Measurements from ENCODE around the gene USP17L5. TPM values are rescaled to one million over a fixed set of nuclear protein-coding genes. Genes with fewer than 3 reads are reported as not detected.

Gene USP17L5, protein sequence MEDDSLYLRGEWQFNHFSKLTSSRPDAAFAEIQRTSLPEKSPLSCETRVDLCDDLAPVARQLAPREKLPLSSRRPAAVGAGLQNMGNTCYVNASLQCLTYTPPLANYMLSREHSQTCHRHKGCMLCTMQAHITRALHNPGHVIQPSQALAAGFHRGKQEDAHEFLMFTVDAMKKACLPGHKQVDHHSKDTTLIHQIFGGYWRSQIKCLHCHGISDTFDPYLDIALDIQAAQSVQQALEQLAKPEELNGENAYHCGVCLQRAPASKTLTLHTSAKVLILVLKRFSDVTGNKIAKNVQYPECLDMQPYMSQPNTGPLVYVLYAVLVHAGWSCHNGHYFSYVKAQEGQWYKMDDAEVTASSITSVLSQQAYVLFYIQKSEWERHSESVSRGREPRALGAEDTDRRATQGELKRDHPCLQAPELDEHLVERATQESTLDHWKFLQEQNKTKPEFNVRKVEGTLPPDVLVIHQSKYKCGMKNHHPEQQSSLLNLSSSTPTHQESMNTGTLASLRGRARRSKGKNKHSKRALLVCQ
- total RNA-seq (ENCODE audit: low replicate concordance) = not detected in 2 replicates

DNA sequence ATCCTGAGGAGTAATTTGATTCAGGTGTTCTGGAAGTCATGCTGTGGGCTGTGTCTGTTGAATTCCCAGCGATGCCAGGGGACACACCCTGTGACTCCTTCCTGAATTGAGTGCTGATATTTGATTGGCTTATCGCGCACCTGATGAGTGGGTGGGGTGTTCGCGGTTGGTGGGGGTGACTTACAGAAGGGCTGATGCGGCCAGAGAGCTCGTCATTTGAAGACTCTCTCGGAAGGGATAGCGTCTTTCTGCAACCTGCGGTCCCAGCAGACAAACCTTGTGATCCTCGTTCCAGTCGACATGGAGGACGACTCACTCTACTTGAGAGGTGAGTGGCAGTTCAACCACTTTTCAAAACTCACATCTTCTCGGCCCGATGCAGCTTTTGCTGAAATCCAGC, at the start of gene USP17L5:
Gene USP17L5, plus strand, starts transcription at position 301 of the 400 bp plus-strand sequence. Its CDS starts 0 bp downstream, at position 301.

DNA sequence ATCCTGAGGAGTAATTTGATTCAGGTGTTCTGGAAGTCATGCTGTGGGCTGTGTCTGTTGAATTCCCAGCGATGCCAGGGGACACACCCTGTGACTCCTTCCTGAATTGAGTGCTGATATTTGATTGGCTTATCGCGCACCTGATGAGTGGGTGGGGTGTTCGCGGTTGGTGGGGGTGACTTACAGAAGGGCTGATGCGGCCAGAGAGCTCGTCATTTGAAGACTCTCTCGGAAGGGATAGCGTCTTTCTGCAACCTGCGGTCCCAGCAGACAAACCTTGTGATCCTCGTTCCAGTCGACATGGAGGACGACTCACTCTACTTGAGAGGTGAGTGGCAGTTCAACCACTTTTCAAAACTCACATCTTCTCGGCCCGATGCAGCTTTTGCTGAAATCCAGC, 14.3 kb upstream of the USP17L5 start, which contains the start of gene USP17L24:
Gene USP17L24, plus strand, starts transcription at position 301 of the 400 bp plus-strand sequence. Its CDS starts 0 bp downstream, at position 301.

DNA sequence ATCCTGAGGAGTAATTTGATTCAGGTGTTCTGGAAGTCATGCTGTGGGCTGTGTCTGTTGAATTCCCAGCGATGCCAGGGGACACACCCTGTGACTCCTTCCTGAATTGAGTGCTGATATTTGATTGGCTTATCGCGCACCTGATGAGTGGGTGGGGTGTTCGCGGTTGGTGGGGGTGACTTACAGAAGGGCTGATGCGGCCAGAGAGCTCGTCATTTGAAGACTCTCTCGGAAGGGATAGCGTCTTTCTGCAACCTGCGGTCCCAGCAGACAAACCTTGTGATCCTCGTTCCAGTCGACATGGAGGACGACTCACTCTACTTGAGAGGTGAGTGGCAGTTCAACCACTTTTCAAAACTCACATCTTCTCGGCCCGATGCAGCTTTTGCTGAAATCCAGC, 9.6 kb upstream of the USP17L5 start, which contains the start of gene USP17L25:
Gene USP17L25, plus strand, starts transcription at position 301 of the 400 bp plus-strand sequence. Its CDS starts 0 bp downstream, at position 301.

DNA sequence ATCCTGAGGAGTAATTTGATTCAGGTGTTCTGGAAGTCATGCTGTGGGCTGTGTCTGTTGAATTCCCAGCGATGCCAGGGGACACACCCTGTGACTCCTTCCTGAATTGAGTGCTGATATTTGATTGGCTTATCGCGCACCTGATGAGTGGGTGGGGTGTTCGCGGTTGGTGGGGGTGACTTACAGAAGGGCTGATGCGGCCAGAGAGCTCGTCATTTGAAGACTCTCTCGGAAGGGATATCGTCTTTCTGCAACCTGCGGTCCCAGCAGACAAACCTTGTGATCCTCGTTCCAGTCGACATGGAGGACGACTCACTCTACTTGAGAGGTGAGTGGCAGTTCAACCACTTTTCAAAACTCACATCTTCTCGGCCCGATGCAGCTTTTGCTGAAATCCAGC, 4.8 kb upstream of the USP17L5 start, which contains the start of gene USP17L26:
Gene USP17L26, plus strand, starts transcription at position 301 of the 400 bp plus-strand sequence. Its CDS starts 0 bp downstream, at position 301.

DNA sequence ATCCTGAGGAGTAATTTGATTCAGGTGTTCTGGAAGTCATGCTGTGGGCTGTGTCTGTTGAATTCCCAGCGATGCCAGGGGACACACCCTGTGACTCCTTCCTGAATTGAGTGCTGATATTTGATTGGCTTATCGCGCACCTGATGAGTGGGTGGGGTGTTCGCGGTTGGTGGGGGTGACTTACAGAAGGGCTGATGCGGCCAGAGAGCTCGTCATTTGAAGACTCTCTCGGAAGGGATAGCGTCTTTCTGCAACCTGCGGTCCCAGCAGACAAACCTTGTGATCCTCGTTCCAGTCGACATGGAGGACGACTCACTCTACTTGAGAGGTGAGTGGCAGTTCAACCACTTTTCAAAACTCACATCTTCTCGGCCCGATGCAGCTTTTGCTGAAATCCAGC, 4.6 kb downstream of the USP17L5 start, which contains the start of gene USP17L27:
Gene USP17L27, plus strand, starts transcription at position 301 of the 400 bp plus-strand sequence. Its CDS starts 0 bp downstream, at position 301.

DNA sequence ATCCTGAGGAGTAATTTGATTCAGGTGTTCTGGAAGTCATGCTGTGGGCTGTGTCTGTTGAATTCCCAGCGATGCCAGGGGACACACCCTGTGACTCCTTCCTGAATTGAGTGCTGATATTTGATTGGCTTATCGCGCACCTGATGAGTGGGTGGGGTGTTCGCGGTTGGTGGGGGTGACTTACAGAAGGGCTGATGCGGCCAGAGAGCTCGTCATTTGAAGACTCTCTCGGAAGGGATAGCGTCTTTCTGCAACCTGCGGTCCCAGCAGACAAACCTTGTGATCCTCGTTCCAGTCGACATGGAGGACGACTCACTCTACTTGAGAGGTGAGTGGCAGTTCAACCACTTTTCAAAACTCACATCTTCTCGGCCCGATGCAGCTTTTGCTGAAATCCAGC, 9.4 kb downstream of the USP17L5 start, which contains the start of gene USP17L28:
Gene USP17L28, plus strand, starts transcription at position 301 of the 400 bp plus-strand sequence. Its CDS starts 0 bp downstream, at position 301.

DNA sequence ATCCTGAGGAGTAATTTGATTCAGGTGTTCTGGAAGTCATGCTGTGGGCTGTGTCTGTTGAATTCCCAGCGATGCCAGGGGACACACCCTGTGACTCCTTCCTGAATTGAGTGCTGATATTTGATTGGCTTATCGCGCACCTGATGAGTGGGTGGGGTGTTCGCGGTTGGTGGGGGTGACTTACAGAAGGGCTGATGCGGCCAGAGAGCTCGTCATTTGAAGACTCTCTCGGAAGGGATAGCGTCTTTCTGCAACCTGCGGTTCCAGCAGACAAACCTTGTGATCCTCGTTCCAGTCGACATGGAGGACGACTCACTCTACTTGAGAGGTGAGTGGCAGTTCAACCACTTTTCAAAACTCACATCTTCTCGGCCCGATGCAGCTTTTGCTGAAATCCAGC, 14.1 kb downstream of the USP17L5 start, which contains the start of gene USP17L29:
Gene USP17L29, plus strand, starts transcription at position 301 of the 400 bp plus-strand sequence. Its CDS starts 0 bp downstream, at position 301.

DNA sequence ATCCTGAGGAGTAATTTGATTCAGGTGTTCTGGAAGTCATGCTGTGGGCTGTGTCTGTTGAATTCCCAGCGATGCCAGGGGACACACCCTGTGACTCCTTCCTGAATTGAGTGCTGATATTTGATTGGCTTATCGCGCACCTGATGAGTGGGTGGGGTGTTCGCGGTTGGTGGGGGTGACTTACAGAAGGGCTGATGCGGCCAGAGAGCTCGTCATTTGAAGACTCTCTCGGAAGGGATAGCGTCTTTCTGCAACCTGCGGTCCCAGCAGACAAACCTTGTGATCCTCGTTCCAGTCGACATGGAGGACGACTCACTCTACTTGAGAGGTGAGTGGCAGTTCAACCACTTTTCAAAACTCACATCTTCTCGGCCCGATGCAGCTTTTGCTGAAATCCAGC, 23.6 kb downstream of the USP17L5 start, which contains the start of gene USP17L30:
Gene USP17L30, plus strand, starts transcription at position 301 of the 400 bp plus-strand sequence. Its CDS starts 0 bp downstream, at position 301.

Other genes starting within 250 kb of the USP17L5 start
- not detected in 2 replicates for gene FAM90A26, start 169.0 kb upstream of the USP17L5 start, total RNA-seq (ENCODE audit: low replicate concordance)
- gene USP17L10, start 128.7 kb upstream of the USP17L5 start, total RNA-seq (ENCODE audit: low replicate concordance) = not detected in 2 replicates
- gene USP17L11, start 124.0 kb upstream of the USP17L5 start, total RNA-seq (ENCODE audit: low replicate concordance) = not detected in 2 replicates
- gene USP17L12, start 119.3 kb upstream of the USP17L5 start, total RNA-seq (ENCODE audit: low replicate concordance) = not detected in 2 replicates
- gene USP17L13, start 114.5 kb upstream of the USP17L5 start, total RNA-seq (ENCODE audit: low replicate concordance) = not detected in 2 replicates
- gene USP17L15, start 105.0 kb upstream of the USP17L5 start, total RNA-seq (ENCODE audit: low replicate concordance) = not detected in 2 replicates
- gene USP17L17, start 95.5 kb upstream of the USP17L5 start, total RNA-seq (ENCODE audit: low replicate concordance) = not detected in 2 replicates
- gene USP17L18, start 90.8 kb upstream of the USP17L5 start, total RNA-seq (ENCODE audit: low replicate concordance) = not detected in 2 replicates
- not detected in 2 replicates for gene USP17L19, start 86.0 kb upstream of the USP17L5 start, total RNA-seq (ENCODE audit: low replicate concordance)
- not detected in 2 replicates for gene USP17L20, start 81.3 kb upstream of the USP17L5 start, total RNA-seq (ENCODE audit: low replicate concordance)
- not detected in 2 replicates for gene USP17L21, start 76.5 kb upstream of the USP17L5 start, total RNA-seq (ENCODE audit: low replicate concordance)
- not detected in 2 replicates for gene USP17L22, start 71.8 kb upstream of the USP17L5 start, total RNA-seq (ENCODE audit: low replicate concordance)
- gene USP17L24, start 14.2 kb upstream of the USP17L5 start, total RNA-seq (ENCODE audit: low replicate concordance) = not detected in 2 replicates
- gene USP17L25, start 9.5 kb upstream of the USP17L5 start, total RNA-seq (ENCODE audit: low replicate concordance) = not detected in 2 replicates
- not detected in 2 replicates for gene USP17L26, start 4.7 kb upstream of the USP17L5 start, total RNA-seq (ENCODE audit: low replicate concordance)
- gene USP17L27, start 4.7 kb downstream of the USP17L5 start, total RNA-seq (ENCODE audit: low replicate concordance) = not detected in 2 replicates
- gene USP17L28, start 9.5 kb downstream of the USP17L5 start, total RNA-seq (ENCODE audit: low replicate concordance) = not detected in 2 replicates
- not detected in 2 replicates for gene USP17L29, start 14.2 kb downstream of the USP17L5 start, total RNA-seq (ENCODE audit: low replicate concordance)
- not detected in 2 replicates for gene USP17L30, start 23.7 kb downstream of the USP17L5 start, total RNA-seq (ENCODE audit: low replicate concordance)
- not detected in 2 replicates for gene DEFB131A, start 105.0 kb downstream of the USP17L5 start, total RNA-seq (ENCODE audit: low replicate concordance)